Measurements from ENCODE around the gene SYNE1.

DNA sequence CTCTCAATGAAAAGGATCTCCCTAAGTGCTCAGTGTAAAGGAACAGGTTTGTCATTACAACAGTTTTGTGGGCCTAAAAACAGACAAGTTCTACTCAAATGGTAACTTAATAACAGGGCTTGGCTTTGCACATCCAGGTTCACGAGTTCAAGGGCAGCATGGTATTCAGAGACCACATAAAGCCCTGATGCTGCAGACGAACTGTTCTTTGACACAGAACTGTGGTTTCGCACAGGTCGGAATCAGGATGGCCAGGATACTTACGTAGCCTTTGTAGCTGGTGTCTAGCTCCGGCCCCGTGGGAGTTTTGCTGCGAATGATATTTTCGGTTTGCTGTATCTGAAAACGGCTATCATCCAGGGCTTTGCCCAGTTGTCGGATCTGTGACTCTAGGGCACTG is 493.8 kb downstream of the SYNE1 start:
- TF ChIP-seq, protein P1, sequence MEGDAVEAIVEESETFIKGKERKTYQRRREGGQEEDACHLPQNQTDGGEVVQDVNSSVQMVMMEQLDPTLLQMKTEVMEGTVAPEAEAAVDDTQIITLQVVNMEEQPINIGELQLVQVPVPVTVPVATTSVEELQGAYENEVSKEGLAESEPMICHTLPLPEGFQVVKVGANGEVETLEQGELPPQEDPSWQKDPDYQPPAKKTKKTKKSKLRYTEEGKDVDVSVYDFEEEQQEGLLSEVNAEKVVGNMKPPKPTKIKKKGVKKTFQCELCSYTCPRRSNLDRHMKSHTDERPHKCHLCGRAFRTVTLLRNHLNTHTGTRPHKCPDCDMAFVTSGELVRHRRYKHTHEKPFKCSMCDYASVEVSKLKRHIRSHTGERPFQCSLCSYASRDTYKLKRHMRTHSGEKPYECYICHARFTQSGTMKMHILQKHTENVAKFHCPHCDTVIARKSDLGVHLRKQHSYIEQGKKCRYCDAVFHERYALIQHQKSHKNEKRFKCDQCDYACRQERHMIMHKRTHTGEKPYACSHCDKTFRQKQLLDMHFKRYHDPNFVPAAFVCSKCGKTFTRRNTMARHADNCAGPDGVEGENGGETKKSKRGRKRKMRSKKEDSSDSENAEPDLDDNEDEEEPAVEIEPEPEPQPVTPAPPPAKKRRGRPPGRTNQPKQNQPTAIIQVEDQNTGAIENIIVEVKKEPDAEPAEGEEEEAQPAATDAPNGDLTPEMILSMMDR (IDR thresholded peaks at IDR 0.05): no peak
- TF ChIP-seq EP300 (IDR thresholded peaks at IDR 0.05): no peak
- TF ChIP-seq POLR2A (IDR thresholded peaks at IDR 0.05): no peak
- TF ChIP-seq POLR2AphosphoS5 (IDR thresholded peaks at IDR 0.05): no peak
